HEK293 (cell line): ENCODE data around the gene PEX11G.

Source experiments
- CTCF ChIP-seq: fragments of 450-650 bp; formaldehyde crosslinking; IDR thresholded peaks from 2 replicates; pipeline ENCODE4 v1.5.1; 2016; ENCODE audit warnings: missing biosample characterization, missing genetic modification characterization
- ELK4 ChIP-seq: IDR thresholded peaks from 2 replicates; pipeline ENCODE4 v1.6.1; 2011; ENCODE audit warnings: mild to moderate bottlenecking, low read depth, low read length, borderline replicate concordance
- GLI4 ChIP-seq: fragments of 450-650 bp; formaldehyde crosslinking; IDR thresholded peaks from 2 replicates; pipeline ENCODE4 v1.5.1; 2016; ENCODE audit warnings: missing biosample characterization, missing genetic modification characterization
- HOXA7 ChIP-seq: sonication (generic); formaldehyde crosslinking; IDR thresholded peaks from 2 replicates; pipeline ENCODE4 v1.8.1; 2022; ENCODE audit warnings: missing genetic modification reagents, borderline replicate concordance
- MEIS1 ChIP-seq: sonication (generic); formaldehyde crosslinking; IDR thresholded peaks from 2 replicates; pipeline ENCODE4 v1.8.1; 2022; ENCODE audit warnings: missing genetic modification reagents, mild to moderate bottlenecking, borderline replicate concordance
- REST ChIP-seq: fragments of 450-650 bp; formaldehyde crosslinking; IDR thresholded peaks from 2 replicates; pipeline ENCODE4 v1.5.1; 2016; ENCODE audit warnings: missing biosample characterization, missing genetic modification characterization
- SALL2 ChIP-seq: fragments of 450-650 bp; formaldehyde crosslinking; IDR thresholded peaks from 2 replicates; pipeline ENCODE4 v1.5.0; 2017; ENCODE audit warnings: missing biosample characterization, mild to moderate bottlenecking, missing genetic modification characterization, borderline replicate concordance
- SCRT2 ChIP-seq: fragments of 450-650 bp; formaldehyde crosslinking; IDR thresholded peaks from 2 replicates; pipeline ENCODE4 v1.5.1; 2016; ENCODE audit warnings: missing biosample characterization, missing genetic modification characterization
- TSHZ1 ChIP-seq: fragments of 450-650 bp; formaldehyde crosslinking; IDR thresholded peaks from 2 replicates; pipeline ENCODE4 v1.5.1; 2016; ENCODE audit warnings: missing biosample characterization, missing genetic modification characterization, borderline replicate concordance
- ZBTB1 ChIP-seq: fragments of 450-650 bp; formaldehyde crosslinking; IDR thresholded peaks from 2 replicates; pipeline ENCODE4 v1.5.1; 2016; ENCODE audit warnings: missing biosample characterization, missing genetic modification characterization
- ZBTB49 ChIP-seq: fragments of 450-650 bp; formaldehyde crosslinking; IDR thresholded peaks from 2 replicates; pipeline ENCODE4 v1.5.1; 2016; ENCODE audit warnings: missing biosample characterization, missing genetic modification characterization, low read depth
- ZNF10 ChIP-seq: fragments of 450-650 bp; formaldehyde crosslinking; IDR thresholded peaks from 2 replicates; pipeline ENCODE4 v1.5.1; 2017; ENCODE audit warnings: missing biosample characterization, missing genetic modification characterization
- ZNF184 ChIP-seq: fragments of 450-650 bp; IDR thresholded peaks from 2 replicates; pipeline ENCODE4 v1.5.1; 2018; ENCODE audit warnings: missing biosample characterization, mild to moderate bottlenecking, missing genetic modification characterization
- ZNF2 ChIP-seq: fragments of 450-650 bp; formaldehyde crosslinking; IDR thresholded peaks from 2 replicates; pipeline ENCODE4 v1.5.1; 2016; ENCODE audit warnings: missing biosample characterization, missing genetic modification characterization
- ZNF214 ChIP-seq: fragments of 450-650 bp; formaldehyde crosslinking; IDR thresholded peaks from 2 replicates; pipeline ENCODE4 v1.5.1; 2017; ENCODE audit warnings: missing biosample characterization, mild to moderate bottlenecking, missing genetic modification characterization, borderline replicate concordance
- ZNF311 ChIP-seq: fragments of 450-650 bp; formaldehyde crosslinking; IDR thresholded peaks from 2 replicates; pipeline ENCODE4 v1.5.1; 2017; ENCODE audit warnings: missing biosample characterization, missing genetic modification characterization, borderline replicate concordance
- ZNF350 ChIP-seq: fragments of 450-650 bp; formaldehyde crosslinking; IDR thresholded peaks from 2 replicates; pipeline ENCODE4 v1.5.0; 2017; ENCODE audit warnings: missing biosample characterization, mild to moderate bottlenecking, missing genetic modification characterization
- ZNF664 ChIP-seq: fragments of 450-650 bp; formaldehyde crosslinking; IDR thresholded peaks from 2 replicates; pipeline ENCODE4 v1.5.1; 2016; ENCODE audit warnings: missing biosample characterization, missing genetic modification characterization
- ZNF704 ChIP-seq: fragments of 450-650 bp; formaldehyde crosslinking; IDR thresholded peaks from 2 replicates; pipeline ENCODE4 v1.5.1; 2016; ENCODE audit warnings: missing biosample characterization, missing genetic modification characterization
- ZSCAN18 ChIP-seq: fragments of 450-650 bp; formaldehyde crosslinking; IDR thresholded peaks from 2 replicates; pipeline ENCODE4 v1.5.1; 2016; ENCODE audit warnings: missing biosample characterization, missing genetic modification characterization

The PEX11G gene

GRCh38 chr19:7522072-7522922, 33.5 kb upstream of the PEX11G start, which contains the start of gene MCOLN1 (continued):
- TF ChIP-seq TSHZ1: peak; percentile 75
- TF ChIP-seq SALL2 (tag by site-specific recombination): no peak
- 0 out of 2 replicates have a peak, but pooled peaks have one; percentile 51 for TF ChIP-seq ZNF184 (tag by site-specific recombination)
- no peak for TF ChIP-seq ELK4
- TF ChIP-seq ZNF2 (tag by site-specific recombination): peak; percentile 91
- TF ChIP-seq ZBTB49: no peak
- no peak; the same call in 1 of the 2 replicates for TF ChIP-seq REST
- TF ChIP-seq SCRT2: peak; percentile 48
- TF ChIP-seq ZNF311 (tag by site-specific recombination): no peak
- TF ChIP-seq ZNF10 (tag by site-specific recombination): no peak
- TF ChIP-seq ZNF350 (tag by site-specific recombination): no peak
- no peak for TF ChIP-seq MEIS1 (CRISPR knock-in tag)
- TF ChIP-seq ZBTB1 (tag by site-specific recombination): peak; percentile 11; the same call in 1 of the 2 replicates
- TF ChIP-seq CTCF (tag by site-specific recombination): no peak; the same call in 1 of the 2 replicates
- TF ChIP-seq ZNF214 (tag by site-specific recombination): no peak
- no peak for TF ChIP-seq ZNF664 (tag by site-specific recombination)
- no peak; the same call in 1 of the 2 replicates for TF ChIP-seq ZSCAN18 (tag by site-specific recombination)
- no peak for TF ChIP-seq GLI4 (tag by site-specific recombination)
- TF ChIP-seq ZNF704: 0 out of 2 replicates have a peak, but pooled peaks have one; percentile 78
- TF ChIP-seq HOXA7 (CRISPR knock-in tag): no peak
